Medulla oblongata (tissue), 1 donor: ENCODE results near the gene SHANK1.
"Not testable (repeated sequence)": the region's sequence is repeated elsewhere in the genome, so short reads cannot be mapped to it uniquely, and the experiment has no call there.

Source experiments
- DNase-seq: peaks from one replicate; pipeline ENCODE4 v3.0.0-alpha.2; 2015; ENCODE audit errors: extremely low spot score

Gene SHANK1

DNA sequence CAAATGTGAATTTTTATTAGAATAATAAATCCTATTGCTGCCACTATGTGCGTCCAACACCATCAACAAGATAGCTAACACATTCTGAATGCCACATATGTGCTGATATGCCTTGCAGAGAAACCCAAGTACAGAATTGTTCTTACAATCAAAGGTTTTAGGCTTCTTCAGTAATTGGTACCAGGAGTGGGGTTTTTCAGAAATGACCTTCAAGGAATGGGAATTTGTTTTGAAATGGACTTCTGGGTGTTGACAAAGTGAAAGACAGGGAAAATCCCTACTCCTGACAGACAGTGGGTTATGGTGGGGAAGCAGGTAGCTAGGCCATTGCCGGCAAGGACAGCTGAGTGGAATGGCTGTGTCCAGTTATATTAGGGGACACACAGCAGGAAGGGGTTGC is 85.6 kb downstream of the SHANK1 start:
- DNase-seq, result no peak

DNA sequence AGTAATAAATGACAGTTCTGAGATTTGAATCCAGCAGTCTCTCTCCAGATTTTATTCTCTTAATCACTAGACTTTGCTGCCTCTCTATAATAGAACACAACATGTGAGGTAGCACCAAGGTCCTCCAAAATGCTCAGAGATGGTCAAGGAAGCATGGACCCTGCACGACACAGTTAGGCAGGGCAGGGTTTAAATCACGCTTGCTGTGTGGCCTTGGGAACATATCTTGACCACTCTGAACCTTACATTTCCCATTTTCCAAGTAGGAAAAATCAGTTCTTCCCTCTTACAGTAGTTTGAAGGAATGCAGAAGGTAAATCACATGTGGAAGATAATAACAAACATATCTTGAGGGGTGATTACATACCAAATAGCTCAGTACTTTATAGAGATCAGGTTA is 86.2 kb downstream of the SHANK1 start:
- no peak for DNase-seq

DNA sequence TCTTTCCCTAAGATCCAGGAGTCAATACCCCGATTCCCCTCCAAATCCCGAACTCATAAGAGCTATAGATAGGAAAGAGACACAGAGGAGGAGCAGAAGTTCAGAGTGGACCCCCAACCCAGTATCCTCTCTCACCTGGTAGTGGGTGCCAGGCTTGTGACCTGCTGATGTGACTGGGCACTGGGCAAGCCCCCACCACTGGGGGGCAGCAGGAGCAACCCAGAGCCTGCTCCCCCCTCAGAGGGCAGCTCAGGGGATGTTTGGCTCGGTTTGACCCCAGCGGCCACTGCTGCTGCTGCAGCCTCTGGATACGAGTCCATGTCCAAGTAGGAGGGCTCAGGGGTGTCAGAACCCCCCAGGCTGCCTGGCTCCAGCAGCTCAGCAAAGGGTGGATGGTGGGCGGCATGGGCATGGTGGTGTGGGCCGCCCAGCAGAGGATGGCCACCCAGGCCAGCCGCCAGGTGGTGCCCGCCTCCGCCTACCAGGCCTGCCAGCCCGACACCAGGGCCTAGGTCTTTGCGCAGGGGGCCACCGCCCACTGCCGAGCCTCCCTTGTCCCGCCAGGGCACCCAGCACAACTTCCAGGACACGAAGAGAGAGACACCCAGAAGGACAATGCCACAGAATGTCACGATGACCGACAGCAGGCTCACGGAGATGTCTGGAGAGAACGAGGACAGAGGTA is 87.3 kb downstream of the SHANK1 start:
- DNase-seq, result no peak

DNA sequence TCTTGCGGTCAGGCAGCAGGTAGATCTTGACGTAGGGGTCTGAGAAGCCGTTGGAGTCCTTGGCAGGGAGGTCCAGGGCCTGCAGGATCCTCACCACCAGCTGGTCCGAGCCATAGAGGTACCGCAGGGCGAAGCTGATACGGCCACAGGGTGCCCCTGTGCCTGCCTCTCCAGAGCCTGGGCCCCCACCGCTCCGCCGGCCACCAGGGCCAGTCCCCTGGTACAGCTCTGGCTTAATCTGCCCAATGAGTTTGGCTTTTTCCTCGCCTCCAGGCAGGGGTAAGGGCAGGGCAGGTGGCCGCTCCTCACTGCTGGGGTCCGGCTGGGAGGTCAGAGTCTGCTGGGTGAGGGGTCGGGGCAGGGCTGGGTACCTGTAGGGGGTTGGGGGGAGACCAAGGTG is 89.8 kb downstream of the SHANK1 start:
- DNase-seq, result no peak

DNA sequence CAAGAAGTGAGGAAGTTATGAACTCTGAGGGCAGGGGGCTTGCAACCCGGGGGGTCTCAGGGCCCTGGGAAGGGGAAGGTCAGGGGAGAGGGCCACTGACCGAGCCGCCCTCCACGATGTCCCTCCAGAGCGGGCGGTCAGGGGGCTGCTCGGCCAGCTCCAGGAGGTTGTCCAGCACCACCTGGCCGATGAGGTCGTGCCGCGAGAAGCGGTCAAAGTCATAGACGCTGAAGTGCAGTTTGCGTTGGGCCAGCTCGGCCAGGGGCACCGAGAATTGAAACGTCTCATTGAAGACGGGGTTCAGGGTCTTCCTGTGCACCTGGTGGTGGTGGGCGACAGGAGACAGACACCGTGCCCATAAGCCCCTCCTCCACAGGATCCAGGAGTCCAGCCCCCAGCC is 90.4 kb downstream of the SHANK1 start:
- no peak for DNase-seq

DNA sequence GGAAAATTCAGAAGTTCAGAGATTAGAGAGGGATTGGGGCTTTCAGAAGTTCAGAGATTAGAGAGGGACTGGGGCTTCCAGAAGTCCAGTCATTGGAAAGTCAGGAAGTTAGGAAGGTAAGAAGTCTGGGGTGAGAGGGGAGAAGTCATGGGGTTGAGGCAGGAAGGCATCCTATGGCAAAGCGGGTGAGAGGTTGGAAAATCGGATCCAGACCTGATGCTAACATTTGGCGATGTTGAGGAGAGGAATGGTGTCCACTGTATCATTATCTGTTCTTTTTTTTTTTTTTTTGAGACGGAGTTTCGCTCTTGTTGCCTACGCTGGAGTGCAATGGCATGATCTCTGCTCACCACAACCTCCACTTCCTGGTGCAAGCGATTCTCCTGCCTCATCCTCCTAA is 91.1 kb downstream of the SHANK1 start:
- DNase-seq, result no peak

DNA sequence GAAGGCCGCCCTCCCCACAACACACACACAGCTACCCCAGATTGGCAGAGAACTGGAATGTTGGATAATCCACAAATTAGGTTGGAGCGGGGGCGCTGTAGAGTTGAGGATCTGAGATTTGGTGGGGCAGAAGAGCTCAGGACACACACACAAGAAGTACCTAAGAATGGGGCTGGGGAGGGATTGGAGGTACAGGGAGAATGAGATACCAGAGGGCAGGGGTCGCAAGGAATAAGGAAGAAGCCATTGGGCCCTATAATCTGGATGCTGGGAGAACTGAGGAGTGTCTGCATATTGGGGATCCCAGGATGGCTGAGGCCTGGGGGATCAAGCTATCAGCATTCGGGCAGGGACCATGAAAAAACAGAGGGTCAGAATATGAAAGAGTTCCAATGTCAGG is 91.5 kb downstream of the SHANK1 start:
- no peak for DNase-seq

DNA sequence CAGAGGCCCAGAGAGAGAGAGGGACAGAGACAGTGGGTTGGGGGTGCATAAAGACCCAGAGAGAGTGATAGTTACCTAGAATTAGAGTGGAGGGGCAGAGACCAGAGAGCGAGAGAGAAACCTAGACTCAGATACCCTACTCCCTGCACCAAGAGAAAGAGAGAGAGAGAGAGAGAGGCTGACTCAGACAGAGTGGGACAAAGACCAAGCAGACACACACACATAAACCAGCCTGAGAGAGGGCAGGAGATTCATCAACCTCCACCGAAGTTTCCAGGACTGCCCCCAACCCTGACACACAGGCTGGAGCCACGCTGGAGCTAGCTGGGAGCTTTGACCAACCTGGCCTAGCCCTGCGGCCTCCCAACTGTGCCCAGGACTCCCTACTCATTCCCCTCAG is 92.8 kb downstream of the SHANK1 start:
- no peak for DNase-seq

DNA sequence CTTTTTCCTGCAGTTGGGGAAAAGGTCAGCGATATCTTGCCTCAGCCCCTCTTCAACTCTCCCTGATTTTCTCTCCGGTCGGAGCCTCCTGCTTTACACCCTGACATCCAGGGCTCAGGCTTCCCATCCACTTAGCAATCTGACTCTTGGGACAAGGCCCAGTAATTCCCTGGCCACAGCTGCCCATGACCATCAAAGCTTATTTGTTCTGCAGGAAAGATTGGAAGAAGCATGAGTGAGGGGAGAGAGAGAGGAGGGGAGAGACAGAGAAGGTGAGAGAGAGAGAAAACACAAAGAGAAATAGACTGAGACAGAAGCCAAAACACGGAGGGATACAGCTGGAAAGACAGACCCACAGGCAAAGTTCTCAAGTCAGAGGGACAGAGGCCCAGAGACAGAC is 93.6 kb downstream of the SHANK1 start:
- no peak for DNase-seq

DNA sequence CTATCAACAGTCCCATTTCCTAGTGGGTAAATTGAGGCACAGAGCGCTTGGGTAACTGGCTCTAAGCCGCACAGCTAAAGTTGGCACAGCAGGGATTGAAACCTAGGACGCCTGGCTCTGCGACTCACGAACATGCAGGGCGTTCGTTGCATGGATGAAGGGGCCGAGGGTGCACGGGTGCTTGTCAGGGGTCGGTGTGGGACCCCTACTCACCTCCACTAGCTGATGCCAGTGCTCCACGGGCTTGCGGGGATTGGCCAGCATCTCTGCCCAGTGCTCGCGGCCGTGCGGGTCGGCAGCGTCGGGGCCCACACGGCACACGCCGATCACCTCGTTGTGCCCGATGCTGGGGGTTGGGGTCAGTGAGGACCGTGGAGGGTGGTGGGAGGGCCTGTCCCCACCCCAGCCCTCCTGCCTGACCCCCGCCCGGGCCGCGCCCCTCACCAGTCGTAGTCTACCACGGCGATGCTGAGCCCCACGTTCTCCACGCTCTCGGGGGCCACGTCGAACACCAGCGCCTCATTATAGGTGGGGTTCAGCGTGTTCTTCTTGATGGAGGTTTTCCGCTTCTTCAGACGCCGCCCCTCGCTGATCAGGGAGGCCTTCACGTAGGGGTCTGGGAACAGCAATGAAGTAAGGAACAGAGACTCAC is 94.5 kb downstream of the SHANK1 start:
- DNase-seq, result no peak

DNA sequence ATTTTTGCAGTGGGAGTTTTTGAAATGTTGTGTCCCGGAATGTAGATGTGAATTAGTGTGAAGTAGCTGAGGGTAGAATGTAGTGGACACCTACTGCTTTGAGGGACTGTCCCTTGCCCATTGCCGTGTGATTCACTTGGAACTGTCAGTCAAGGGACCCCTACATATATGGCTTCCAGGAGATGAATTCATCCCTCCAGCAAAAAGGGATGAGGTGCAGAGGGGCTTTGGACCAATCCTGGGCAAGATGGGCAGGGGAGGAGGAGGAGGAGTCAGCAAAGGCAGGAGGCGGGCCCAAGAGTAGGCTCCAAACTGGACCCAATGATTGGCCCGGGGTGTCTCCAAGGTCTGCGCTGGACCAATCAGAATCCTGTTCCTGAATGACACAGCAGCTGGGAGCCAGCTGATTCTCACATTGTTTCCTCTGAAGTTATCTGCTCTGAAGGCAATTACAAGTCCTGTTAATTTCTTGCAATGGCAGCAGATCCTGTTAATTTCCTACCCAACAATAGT is 99.2 kb downstream of the SHANK1 start:
- not testable (repeated sequence) for DNase-seq

DNA sequence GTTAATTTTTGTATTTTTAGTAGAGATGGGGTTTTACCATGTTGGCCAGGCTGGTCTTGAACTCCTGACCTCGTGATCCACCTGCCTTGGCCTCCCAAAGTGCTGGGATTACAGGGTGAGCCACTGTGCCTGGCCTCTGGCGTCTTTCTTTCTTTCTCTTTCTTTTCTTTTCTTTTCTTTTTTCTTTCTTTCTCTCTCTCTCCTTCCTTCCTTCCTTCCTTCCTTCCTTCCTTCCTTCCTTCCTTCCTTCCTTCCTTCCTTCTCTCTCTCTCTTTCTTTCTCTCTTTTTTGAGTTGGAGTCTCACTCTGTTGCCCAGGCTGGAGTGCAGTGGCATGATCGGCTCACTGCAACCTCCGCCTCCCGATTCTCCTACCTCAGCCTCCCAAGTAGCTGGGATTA is 100.4 kb downstream of the SHANK1 start:
- not testable (repeated sequence) for DNase-seq

DNA sequence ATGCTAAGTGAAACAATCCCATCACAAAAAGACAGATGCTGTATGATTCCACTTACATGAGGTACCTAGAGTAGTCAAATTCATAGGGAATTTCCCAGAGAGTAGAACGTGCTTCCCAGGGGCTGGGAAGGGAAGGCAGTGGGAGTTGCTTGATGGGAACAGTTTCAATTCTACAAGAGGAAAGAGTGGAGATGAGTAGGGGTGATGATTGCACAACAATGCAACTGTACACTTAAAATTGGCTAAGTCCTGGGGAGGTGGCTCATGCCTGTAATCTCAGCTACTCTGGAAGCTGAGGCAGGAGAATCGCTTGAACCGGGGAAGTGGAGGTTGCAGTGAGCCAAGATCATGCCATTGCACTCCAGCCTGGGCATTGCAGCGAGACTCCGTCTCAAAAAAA is 101.2 kb downstream of the SHANK1 start:
- DNase-seq, result not testable (repeated sequence)

DNA sequence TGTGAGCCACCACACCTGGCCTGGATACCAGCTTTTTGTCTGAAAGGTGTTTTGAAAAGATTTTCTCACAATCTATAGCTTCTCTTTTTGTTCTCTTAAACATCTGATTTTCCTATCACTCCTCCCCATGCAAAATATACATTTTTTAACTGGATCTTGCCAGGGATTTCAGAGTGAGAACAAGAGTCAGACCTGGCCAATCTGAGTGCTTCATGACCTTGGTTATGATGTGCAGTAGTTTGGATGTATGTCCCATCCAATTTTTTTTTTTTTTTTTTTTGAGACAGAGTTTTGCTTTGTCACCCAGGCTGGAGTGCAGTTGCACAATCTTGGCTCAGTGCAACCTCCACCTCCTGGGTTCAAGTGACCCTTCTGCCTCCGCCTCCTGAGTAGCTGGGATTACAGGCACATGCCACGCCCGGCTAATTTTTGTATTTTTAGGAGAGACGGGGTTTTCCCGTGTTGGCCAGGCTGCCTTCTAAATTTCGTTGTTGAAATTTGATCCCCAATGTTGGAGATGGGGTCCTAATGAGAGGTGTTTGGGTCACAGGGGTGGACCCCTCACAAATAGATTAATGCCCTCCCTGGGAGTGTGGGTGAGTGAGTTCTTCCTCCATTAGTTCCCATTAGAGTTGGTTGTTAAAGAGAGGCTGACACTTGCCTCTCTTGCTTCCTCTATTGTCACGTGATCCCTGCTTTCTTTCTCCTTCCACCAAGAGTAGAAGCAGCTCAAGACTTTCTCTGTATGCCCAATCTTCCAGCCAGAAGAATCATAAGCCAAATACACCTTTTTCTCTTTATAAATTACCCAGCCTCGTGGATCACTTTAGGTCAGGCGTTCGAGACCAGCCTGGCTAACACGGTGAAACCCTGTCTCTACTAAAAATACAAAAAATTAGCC is 106.8 kb downstream of the SHANK1 start:
- not testable (repeated sequence) for DNase-seq
